Measurements from ENCODE around the gene PCBD1.

The PCBD1 gene

GRCh38 chr10:70932392-70933196 lies 44.2 kb upstream of the PCBD1 start:
- H3K4me3 ChIP-seq (ENCODE audit: low read depth, low read length) = no peak overlapping the region
- no peak for TF ChIP-seq CTCF (IDR thresholded peaks at IDR 0.05; ENCODE audit: borderline replicate concordance, insufficient read depth, low read depth, low read length)

- no peak for TF ChIP-seq CTCF (IDR thresholded peaks at IDR 0.05; ENCODE audit: borderline replicate concordance, insufficient read depth, low read depth, low read length)
Measured at GRCh38 chr10:70931168-70931815, 42.9 kb upstream of the PCBD1 start.

GRCh38 chr10:70930263-70931000 lies 42.1 kb upstream of the PCBD1 start:
- no peak for TF ChIP-seq CTCF (IDR thresholded peaks at IDR 0.05; ENCODE audit: borderline replicate concordance, insufficient read depth, low read depth, low read length)
- H3K4me3 ChIP-seq (ENCODE audit: low read depth, low read length) = no peak overlapping the region

More at GRCh38 chr10:70931168-70931815, 42.9 kb upstream of the PCBD1 start:
- no peak overlapping the region for H3K4me3 ChIP-seq (ENCODE audit: low read depth, low read length)

GRCh38 chr10:70928140-70928539 lies 39.8 kb upstream of the PCBD1 start:
- H3K4me3 ChIP-seq (ENCODE audit: low read depth, low read length) = no peak overlapping the region
- no peak for TF ChIP-seq CTCF (IDR thresholded peaks at IDR 0.05; ENCODE audit: borderline replicate concordance, insufficient read depth, low read depth, low read length)

- no peak for TF ChIP-seq CTCF (IDR thresholded peaks at IDR 0.05; ENCODE audit: borderline replicate concordance, insufficient read depth, low read depth, low read length)
- no peak overlapping the region for H3K4me3 ChIP-seq (ENCODE audit: low read depth, low read length)
Measured at GRCh38 chr10:70927189-70927943, 39.0 kb upstream of the PCBD1 start.

GRCh38 chr10:70926226-70927000 lies 38.0 kb upstream of the PCBD1 start:
- no peak for TF ChIP-seq CTCF (IDR thresholded peaks at IDR 0.05; ENCODE audit: borderline replicate concordance, insufficient read depth, low read depth, low read length)
- no peak overlapping the region for H3K4me3 ChIP-seq (ENCODE audit: low read depth, low read length)

Measured in GM12875 (cell line).